ENCODE measurements around the gene KRTAP5-8. TPM values are rescaled to one million over a fixed set of nuclear protein-coding genes. Genes with fewer than 3 reads are reported as not detected.

Gene KRTAP5-8
- total RNA-seq, 1 experiment from 2014 or later = not detected

DNA sequence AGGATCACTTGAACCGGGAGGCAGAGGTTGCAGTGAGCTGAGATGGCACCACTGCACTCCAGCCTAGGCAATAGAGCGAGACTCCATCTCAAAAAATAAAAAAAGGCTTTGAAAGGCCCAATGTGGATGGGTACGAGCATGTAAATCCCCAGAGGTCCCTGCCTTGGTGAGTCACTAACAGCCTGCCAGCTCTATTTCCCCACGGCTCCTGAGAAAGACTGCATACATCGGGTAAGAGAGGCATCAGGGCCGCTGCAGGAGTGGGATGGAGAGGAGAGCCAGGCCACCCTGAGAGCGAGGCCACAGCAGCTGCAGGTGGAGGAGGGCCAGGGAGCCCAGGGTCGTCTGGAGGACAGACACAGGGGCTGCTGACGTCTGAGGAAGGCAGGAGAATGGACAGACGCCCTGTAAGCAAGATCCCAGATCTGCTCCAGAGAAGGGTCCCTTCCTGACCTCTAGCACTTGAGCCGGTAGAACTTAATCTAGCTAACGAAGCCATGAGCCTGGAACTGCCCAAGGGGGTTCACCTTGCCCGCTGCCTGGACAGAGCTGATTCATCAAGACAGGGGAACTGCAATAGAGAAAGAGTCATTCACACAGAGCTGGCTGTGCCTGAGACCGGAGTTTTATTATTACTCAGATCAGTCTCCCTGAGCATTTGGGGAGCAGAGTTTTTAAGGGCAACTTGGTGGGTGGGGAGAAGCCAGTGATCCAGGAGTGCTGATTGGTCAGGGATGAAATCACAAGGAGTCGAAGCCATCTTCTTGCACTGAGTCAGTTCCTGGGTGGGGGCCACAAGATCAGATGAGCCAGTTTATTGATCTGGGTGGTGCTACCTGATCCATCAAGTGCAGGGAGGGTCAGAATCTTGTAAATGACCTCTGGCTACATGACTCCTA, 5.3 kb downstream of the KRTAP5-8 start:
- H3K4me1 Mint-ChIP-seq (ENCODE audit: low read depth, unreplicated experiment) = peaks cover 19% of the 10 kb centered on the region
- intact Hi-C loops (cut with micrococcal nuclease; ENCODE audit: unreplicated experiment) = no loop called here
- H3K36me3 Mint-ChIP-seq (ENCODE audit: insufficient read depth, unreplicated experiment) = no peaks in the 10 kb centered on the region
- peaks cover 28% of the 10 kb centered on the region for H3K9me3 Mint-ChIP-seq (ENCODE audit: unreplicated experiment)
- Histone ChIP-seq H3K4me3 (ENCODE audit: low read depth, low read length) (no peak overlapping the region), H3K9me3 (peaks cover 5% of the 10 kb centered on the region; the same call in 1 of the 2 replicates), H3K4me1 (peaks cover 18% of the 10 kb centered on the region), H3K27me3 (replicated peaks; ENCODE audit: control insufficient read depth, insufficient read depth, low read length) (no peaks in the 10 kb centered on the region), H3K36me3 (ENCODE audit: control insufficient read depth, insufficient read depth, low read length) (no peaks in the 10 kb centered on the region)
- no peak for TF ChIP-seq CTCF (IDR thresholded peaks at IDR 0.05; ENCODE audit: insufficient read depth in 1 of 2, low read depth in 1 of 2, low read length in 1 of 2, severe bottlenecking in 1 of 2, unreplicated experiment in 1 of 2)
- POLR2A ChIA-PET = interaction anchor here (0.6 kb wide), 1 partner anchor 77 kb away, joined by 4 read pairs; no protein-coding TSS in a partner anchor
- BruUV-seq (replicated peaks) = no TSS peak
- DNase-seq = no peak
- CTCF ChIA-PET = interaction anchor here (1.1 kb wide), 1 partner anchor 20 kb away, joined by 3 read pairs; no protein-coding TSS in a partner anchor
- no peaks in the 10 kb centered on the region for H3K27me3 Mint-ChIP-seq (ENCODE audit: insufficient read depth, unreplicated experiment)
- H3K4me3 Mint-ChIP-seq (ENCODE audit: unreplicated experiment) = no peak overlapping the region
- H3K27ac Mint-ChIP-seq (ENCODE audit: unreplicated experiment) = no peak overlapping the region

- intact Hi-C loops (cut with micrococcal nuclease; ENCODE audit: unreplicated experiment) = no loop called here
- H3K4me3 ChIP-seq (ENCODE audit: low read depth, low read length) = no peak overlapping the region
- no peaks in the 10 kb centered on the region for H3K27me3 Mint-ChIP-seq (ENCODE audit: insufficient read depth, unreplicated experiment)
- H3K36me3 Mint-ChIP-seq (ENCODE audit: insufficient read depth, unreplicated experiment) = no peaks in the 10 kb centered on the region
- H3K9me3 Mint-ChIP-seq (ENCODE audit: unreplicated experiment) = peaks cover 28% of the 10 kb centered on the region
- no TSS peak for BruUV-seq (replicated peaks)
- peaks cover 19% of the 10 kb centered on the region for H3K4me1 Mint-ChIP-seq (ENCODE audit: low read depth, unreplicated experiment)
- CTCF ChIA-PET = interaction anchor here (1.1 kb wide), 1 partner anchor 19 kb away, joined by 3 read pairs; no protein-coding TSS in a partner anchor
- no peaks in the 10 kb centered on the region for H3K36me3 ChIP-seq (ENCODE audit: control insufficient read depth, insufficient read depth, low read length)
- no peak overlapping the region for H3K4me3 Mint-ChIP-seq (ENCODE audit: unreplicated experiment)
- H3K27me3 ChIP-seq (replicated peaks; ENCODE audit: control insufficient read depth, insufficient read depth, low read length) = no peaks in the 10 kb centered on the region
- H3K9me3 ChIP-seq = peaks cover 5% of the 10 kb centered on the region; the same call in 1 of the 2 replicates
- no peak for TF ChIP-seq CTCF (IDR thresholded peaks at IDR 0.05; ENCODE audit: insufficient read depth in 1 of 2, low read depth in 1 of 2, low read length in 1 of 2, severe bottlenecking in 1 of 2, unreplicated experiment in 1 of 2)
- POLR2A ChIA-PET = no interaction called here
- H3K27ac Mint-ChIP-seq (ENCODE audit: unreplicated experiment) = no peak overlapping the region
- H3K4me1 ChIP-seq = peaks cover 18% of the 10 kb centered on the region
- no peak for DNase-seq
Observed at GRCh38 chr11:71543866-71544265, 6.0 kb downstream of the KRTAP5-8 start.

- Histone ChIP-seq H3K4me3 (ENCODE audit: low read depth, low read length) (no peak overlapping the region), H3K9me3 (peaks cover 5% of the 10 kb centered on the region; the same call in 1 of the 2 replicates), H3K36me3 (ENCODE audit: control insufficient read depth, insufficient read depth, low read length) (no peaks in the 10 kb centered on the region), H3K27me3 (replicated peaks; ENCODE audit: control insufficient read depth, insufficient read depth, low read length) (no peaks in the 10 kb centered on the region), H3K4me1 (peaks cover 18% of the 10 kb centered on the region)
- ChIA-PET CTCF (interaction anchor here (0.6 kb wide), 1 partner anchor 92 kb away, joined by 4 read pairs; the partner anchor contains the start of gene NADSYN1), POLR2A (no interaction called here)
- Mint-ChIP-seq H3K9me3 (ENCODE audit: unreplicated experiment) (peaks cover 28% of the 10 kb centered on the region), H3K4me1 (ENCODE audit: low read depth, unreplicated experiment) (peaks cover 19% of the 10 kb centered on the region), H3K27ac (ENCODE audit: unreplicated experiment) (no peak overlapping the region), H3K27me3 (ENCODE audit: insufficient read depth, unreplicated experiment) (peaks cover 4% of the 10 kb centered on the region), H3K36me3 (ENCODE audit: insufficient read depth, unreplicated experiment) (no peaks in the 10 kb centered on the region), H3K4me3 (ENCODE audit: unreplicated experiment) (no peak overlapping the region)
- DNase-seq = no peak
- no peak for TF ChIP-seq CTCF (IDR thresholded peaks at IDR 0.05; ENCODE audit: insufficient read depth in 1 of 2, low read depth in 1 of 2, low read length in 1 of 2, severe bottlenecking in 1 of 2, unreplicated experiment in 1 of 2)
- intact Hi-C loops (cut with micrococcal nuclease; ENCODE audit: unreplicated experiment) = no loop called here
- no TSS peak for BruUV-seq (replicated peaks)
Observed at GRCh38 chr11:71544525-71545214, 6.8 kb downstream of the KRTAP5-8 start.
